Mucosa of stomach (tissue), 1 donor: ENCODE results near the gene TGM2.

Experiments
- H3K27me3 ChIP-seq: one replicate; pipeline ENCODE4 v1.7.0; 2013; ENCODE audit warnings: mild to moderate bottlenecking, low read length; ENCODE audit not compliant: control insufficient read depth, insufficient read depth
- H3K36me3 ChIP-seq: one replicate; pipeline ENCODE4 v1.7.0; 2013; ENCODE audit warnings: low read length; ENCODE audit not compliant: control insufficient read depth, insufficient read depth
- H3K4me1 ChIP-seq: one replicate; pipeline ENCODE4 v1.7.0; 2013; ENCODE audit warnings: mild to moderate bottlenecking, low read length; ENCODE audit not compliant: control insufficient read depth, insufficient read depth
- H3K4me3 ChIP-seq: one replicate; pipeline ENCODE4 v1.7.0; 2013; ENCODE audit warnings: low read length
- H3K9ac ChIP-seq: one replicate; pipeline ENCODE4 v1.7.0; 2013; ENCODE audit warnings: mild to moderate bottlenecking, low read length, moderate library complexity
- H3K9me3 ChIP-seq: one replicate; pipeline ENCODE4 v1.7.0; 2013; ENCODE audit warnings: mild to moderate bottlenecking, low read length, moderate library complexity; ENCODE audit not compliant: control insufficient read depth
- donor health status: Pancreatic carcinoma.

Gene TGM2

GRCh38 chr20:38162878-38163875 lies 1.9 kb downstream of the TGM2 start:
- Histone ChIP-seq H3K27me3 (peaks cover 4% of the 10 kb centered on the region), H3K9me3 (no peaks in the 10 kb centered on the region), H3K4me3 (no peak overlapping the region), H3K4me1 (peaks cover 14% of the 10 kb centered on the region), H3K36me3 (no peaks in the 10 kb centered on the region), H3K9ac (no peak overlapping the region)

GRCh38 chr20:38162149-38162548 lies 2.9 kb downstream of the TGM2 start:
- Histone ChIP-seq H3K9me3 (no peaks in the 10 kb centered on the region), H3K9ac (no peak overlapping the region), H3K27me3 (peaks cover 4% of the 10 kb centered on the region), H3K4me3 (no peak overlapping the region), H3K4me1 (peaks cover 12% of the 10 kb centered on the region), H3K36me3 (no peaks in the 10 kb centered on the region)

GRCh38 chr20:38161412-38161774 lies 3.7 kb downstream of the TGM2 start:
- no peak overlapping the region for H3K4me3 ChIP-seq
- peaks cover 12% of the 10 kb centered on the region for H3K4me1 ChIP-seq
- no peak overlapping the region for H3K9ac ChIP-seq
- H3K36me3 ChIP-seq, result no peaks in the 10 kb centered on the region
- no peaks in the 10 kb centered on the region for H3K9me3 ChIP-seq
- H3K27me3 ChIP-seq, result peaks cover 4% of the 10 kb centered on the region

GRCh38 chr20:38159957-38160756 lies 4.9 kb downstream of the TGM2 start:
- H3K36me3 ChIP-seq, result no peaks in the 10 kb centered on the region
- H3K4me1 ChIP-seq, result no peaks in the 10 kb centered on the region
- peak overlapping the region; percentile 8 for H3K9ac ChIP-seq
- no peaks in the 10 kb centered on the region for H3K9me3 ChIP-seq
- H3K4me3 ChIP-seq, result no peak overlapping the region
- H3K27me3 ChIP-seq, result peaks cover 4% of the 10 kb centered on the region

GRCh38 chr20:38159566-38159956 lies 5.5 kb downstream of the TGM2 start:
- H3K9ac ChIP-seq, result no peak overlapping the region
- no peaks in the 10 kb centered on the region for H3K9me3 ChIP-seq
- no peaks in the 10 kb centered on the region for H3K4me1 ChIP-seq
- H3K36me3 ChIP-seq, result no peaks in the 10 kb centered on the region
- H3K4me3 ChIP-seq, result no peak overlapping the region
- H3K27me3 ChIP-seq, result no peaks in the 10 kb centered on the region

GRCh38 chr20:38158701-38159351 lies 6.2 kb downstream of the TGM2 start:
- Histone ChIP-seq H3K4me3 (no peak overlapping the region), H3K27me3 (no peaks in the 10 kb centered on the region), H3K36me3 (no peaks in the 10 kb centered on the region), H3K9me3 (no peaks in the 10 kb centered on the region), H3K9ac (no peak overlapping the region), H3K4me1 (no peaks in the 10 kb centered on the region)

GRCh38 chr20:38157635-38158495 lies 7.2 kb downstream of the TGM2 start:
- Histone ChIP-seq H3K9ac (no peak overlapping the region), H3K4me1 (peaks cover under 1% of the 10 kb centered on the region), H3K9me3 (no peaks in the 10 kb centered on the region), H3K27me3 (no peaks in the 10 kb centered on the region), H3K36me3 (no peaks in the 10 kb centered on the region), H3K4me3 (no peak overlapping the region)

- H3K9ac ChIP-seq, result no peak overlapping the region
- H3K4me3 ChIP-seq, result no peak overlapping the region
- H3K36me3 ChIP-seq, result no peaks in the 10 kb centered on the region
- no peaks in the 10 kb centered on the region for H3K9me3 ChIP-seq
- H3K4me1 ChIP-seq, result peaks cover 9% of the 10 kb centered on the region
- no peaks in the 10 kb centered on the region for H3K27me3 ChIP-seq
Observed at GRCh38 chr20:38156888-38157634, 8.0 kb downstream of the TGM2 start.

GRCh38 chr20:38156280-38156679 lies 8.8 kb downstream of the TGM2 start:
- Histone ChIP-seq H3K4me1 (peaks cover 17% of the 10 kb centered on the region), H3K9me3 (no peaks in the 10 kb centered on the region), H3K4me3 (no peak overlapping the region), H3K36me3 (no peaks in the 10 kb centered on the region), H3K9ac (no peak overlapping the region), H3K27me3 (no peaks in the 10 kb centered on the region)

GRCh38 chr20:38155811-38156210 lies 9.3 kb downstream of the TGM2 start:
- peaks cover 21% of the 10 kb centered on the region for H3K4me1 ChIP-seq
- H3K9ac ChIP-seq, result no peak overlapping the region
- H3K9me3 ChIP-seq, result no peaks in the 10 kb centered on the region
- H3K4me3 ChIP-seq, result no peak overlapping the region
- no peaks in the 10 kb centered on the region for H3K36me3 ChIP-seq
- H3K27me3 ChIP-seq, result no peaks in the 10 kb centered on the region

GRCh38 chr20:38153401-38153800 lies 11.7 kb downstream of the TGM2 start:
- Histone ChIP-seq H3K9ac (no peak overlapping the region), H3K36me3 (no peaks in the 10 kb centered on the region), H3K9me3 (no peaks in the 10 kb centered on the region), H3K4me1 (peaks cover 26% of the 10 kb centered on the region), H3K27me3 (no peaks in the 10 kb centered on the region), H3K4me3 (no peak overlapping the region)
